GM13977 (cell line): Measurements from ENCODE around the gene ZBTB46.

Experiments
- DNase-seq: peaks from one replicate; pipeline ENCODE4 v3.0.0; 2012; ENCODE audit warnings: low spot score
- CTCF ChIP-seq: IDR thresholded peaks from 2 replicates; pipeline ENCODE4 v1.5.1; 2012; ENCODE audit warnings: mild to moderate bottlenecking, control low read depth; ENCODE audit not compliant: insufficient read depth; ENCODE audit errors: extremely low read depth, missing control alignments
- in situ Hi-C: fragments of 300-500 bp; cut with MboI; formaldehyde crosslinking; loops from one replicate; pipeline ENCODE4 v1.12.0; 2022; ENCODE audit warnings: low sequenced_read_pairs, low pct_unique_long_range_greater_than_20kb, mixed read lengths, inconsistent platforms; ENCODE audit not compliant: unreplicated experiment

Gene ZBTB46

GRCh38 chr20:63792866-63793265, 38.2 kb downstream of the ZBTB46 start:
- in situ Hi-C loops, result no loop called here

GRCh38 chr20:63791497-63792156, 39.4 kb downstream of the ZBTB46 start:
- in situ Hi-C loops, result no loop called here
- DNase-seq, result no peak
- TF ChIP-seq CTCF, result no peak

More at GRCh38 chr20:63792866-63793265, 38.2 kb downstream of the ZBTB46 start:
- no peak for DNase-seq
- no peak for TF ChIP-seq CTCF

GRCh38 chr20:63790572-63791168, 40.4 kb downstream of the ZBTB46 start:
- no peak for TF ChIP-seq CTCF
- in situ Hi-C loops, result no loop called here
- no peak for DNase-seq

- in situ Hi-C loops, result no loop called here
- no peak for DNase-seq
- TF ChIP-seq CTCF, result no peak
Measured at GRCh38 chr20:63789836-63790571, 41.1 kb downstream of the ZBTB46 start.

- no peak for DNase-seq
- in situ Hi-C loops, result no loop called here
- TF ChIP-seq CTCF, result no peak
Measured at GRCh38 chr20:63787749-63788148, 43.3 kb downstream of the ZBTB46 start.

- in situ Hi-C loops, result no loop called here
- TF ChIP-seq CTCF, result no peak
- no peak for DNase-seq
Measured at GRCh38 chr20:63787302-63787701, 43.8 kb downstream of the ZBTB46 start.
